ENCODE measurements around the gene FAM180A.
A peak's percentile ranks its signal among the peaks of the same experiment; 100 is the strongest.

The FAM180A gene

DNA sequence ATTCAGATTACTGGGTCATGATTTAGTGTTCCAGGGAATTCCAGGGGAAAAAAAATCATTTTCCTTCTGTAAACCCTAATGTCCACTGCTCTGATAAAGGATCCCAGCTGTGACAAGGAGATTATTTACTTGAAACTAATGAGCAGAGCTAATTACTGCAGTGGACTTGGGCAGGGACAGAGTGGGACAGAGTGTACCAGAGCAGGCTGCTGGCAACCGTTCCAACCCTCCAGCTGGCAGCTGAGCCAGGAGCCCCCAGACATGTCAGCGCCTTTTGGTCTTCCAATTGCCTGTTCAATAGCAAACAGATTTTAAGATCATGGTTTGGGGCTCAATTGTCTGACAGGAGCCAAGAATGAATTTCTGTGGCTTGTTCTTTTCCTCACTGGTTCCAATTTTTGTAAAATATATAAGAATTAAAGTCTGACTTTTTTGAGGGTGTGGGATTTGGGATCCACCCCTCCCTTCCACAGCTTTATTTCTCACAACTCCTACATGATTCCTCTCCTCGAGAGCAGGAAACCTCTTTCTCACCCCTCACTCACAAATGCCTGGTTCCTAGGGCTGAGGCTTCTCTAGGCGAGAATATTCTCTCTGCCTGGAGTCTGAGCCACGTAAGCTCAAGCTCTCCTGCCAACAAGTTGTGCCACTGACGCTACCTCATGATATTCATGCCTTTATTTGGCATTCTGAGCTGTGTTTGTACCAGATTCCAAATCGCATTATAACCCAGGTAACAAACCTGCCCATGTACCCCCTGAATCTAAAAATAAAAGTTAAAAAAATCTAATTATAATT, 20.6 kb upstream of the FAM180A start:
- Histone ChIP-seq H3K27ac (ENCODE audit: low read depth, low read length) (no peak overlapping the region), H3K4me3 (ENCODE audit: low read length) (no peak overlapping the region), H3K9ac (ENCODE audit: low read length) (no peak overlapping the region), H3K36me3 (ENCODE audit: control insufficient read depth, insufficient read depth, low read length) (no peaks in the 10 kb centered on the region), H3K4me1 (ENCODE audit: control insufficient read depth, insufficient read depth, low read length) (no peaks in the 10 kb centered on the region), H3K27me3 (ENCODE audit: control insufficient read depth, insufficient read depth, low read length) (no peaks in the 10 kb centered on the region)

DNA sequence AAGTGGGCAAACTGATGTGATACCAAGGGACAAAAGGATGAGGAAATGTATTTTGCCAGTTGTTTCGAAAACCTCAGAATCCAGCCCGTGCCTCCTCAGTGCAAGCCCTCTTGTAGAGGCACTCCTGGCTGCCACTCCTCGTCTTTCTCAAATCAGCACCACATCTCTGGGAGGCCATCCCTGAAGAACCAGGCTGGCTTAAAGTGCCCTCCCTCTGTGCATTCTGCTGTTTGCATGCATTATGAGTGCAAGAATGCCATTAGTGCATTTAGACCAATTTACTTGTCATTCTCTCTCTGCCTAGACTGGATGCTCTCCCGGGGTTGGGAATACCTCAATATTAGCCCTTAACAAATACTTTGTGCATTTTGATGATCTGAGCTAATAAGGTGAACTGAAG, 19.9 kb upstream of the FAM180A start:
- Histone ChIP-seq H3K4me3 (ENCODE audit: low read length) (no peak overlapping the region), H3K4me1 (ENCODE audit: control insufficient read depth, insufficient read depth, low read length) (no peaks in the 10 kb centered on the region), H3K36me3 (ENCODE audit: control insufficient read depth, insufficient read depth, low read length) (no peaks in the 10 kb centered on the region), H3K27me3 (ENCODE audit: control insufficient read depth, insufficient read depth, low read length) (no peaks in the 10 kb centered on the region), H3K27ac (ENCODE audit: low read depth, low read length) (no peak overlapping the region), H3K9ac (ENCODE audit: low read length) (no peak overlapping the region)

DNA sequence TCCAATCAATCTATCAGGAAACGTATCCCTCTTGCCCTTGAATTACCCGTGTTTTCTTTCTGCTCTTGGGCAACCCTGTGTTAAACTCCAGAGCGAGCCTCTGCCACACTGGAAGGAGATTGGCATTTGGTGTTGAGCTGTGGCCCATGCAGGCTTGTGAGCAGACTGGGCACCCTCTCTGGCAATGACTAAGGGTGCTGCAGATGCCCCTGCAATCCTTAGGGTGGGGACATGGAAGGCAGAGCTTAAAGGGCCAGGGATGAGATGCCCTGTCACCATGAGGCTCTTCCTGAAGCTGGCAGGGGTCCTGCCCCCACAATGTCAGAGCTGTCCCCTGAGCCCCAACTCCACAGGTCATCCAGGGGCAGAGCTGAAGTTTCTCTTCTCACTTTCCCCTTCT, 19.5 kb upstream of the FAM180A start:
- Histone ChIP-seq H3K4me3 (ENCODE audit: low read length) (no peak overlapping the region), H3K27me3 (ENCODE audit: control insufficient read depth, insufficient read depth, low read length) (no peaks in the 10 kb centered on the region), H3K27ac (ENCODE audit: low read depth, low read length) (no peak overlapping the region), H3K36me3 (ENCODE audit: control insufficient read depth, insufficient read depth, low read length) (no peaks in the 10 kb centered on the region), H3K4me1 (ENCODE audit: control insufficient read depth, insufficient read depth, low read length) (no peaks in the 10 kb centered on the region), H3K9ac (ENCODE audit: low read length) (no peak overlapping the region)

DNA sequence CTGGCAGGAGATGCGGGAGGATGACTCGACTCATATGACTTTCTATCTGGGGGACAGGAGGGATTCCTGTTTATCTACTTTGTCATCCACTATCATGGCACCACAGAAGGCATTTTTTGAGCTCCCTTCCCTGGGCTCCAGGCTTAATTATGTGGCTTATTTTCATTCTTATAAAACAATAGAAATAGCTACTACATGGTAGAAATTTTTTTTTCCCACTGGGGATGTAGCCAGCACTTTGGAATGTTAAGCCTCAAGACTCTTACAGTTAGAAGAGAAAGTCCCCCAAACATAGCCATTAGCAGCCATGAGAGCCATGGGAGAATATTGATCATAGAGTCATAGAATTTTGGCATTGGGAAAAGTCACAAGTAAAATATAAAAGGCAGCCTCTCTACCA, 14.6 kb upstream of the FAM180A start:
- Histone ChIP-seq H3K36me3 (ENCODE audit: control insufficient read depth, insufficient read depth, low read length) (no peaks in the 10 kb centered on the region), H3K4me1 (ENCODE audit: control insufficient read depth, insufficient read depth, low read length) (peaks cover 9% of the 10 kb centered on the region), H3K27ac (ENCODE audit: low read depth, low read length) (no peak overlapping the region), H3K4me3 (ENCODE audit: low read length) (no peak overlapping the region), H3K9ac (ENCODE audit: low read length) (no peak overlapping the region), H3K27me3 (ENCODE audit: control insufficient read depth, insufficient read depth, low read length) (no peaks in the 10 kb centered on the region)

DNA sequence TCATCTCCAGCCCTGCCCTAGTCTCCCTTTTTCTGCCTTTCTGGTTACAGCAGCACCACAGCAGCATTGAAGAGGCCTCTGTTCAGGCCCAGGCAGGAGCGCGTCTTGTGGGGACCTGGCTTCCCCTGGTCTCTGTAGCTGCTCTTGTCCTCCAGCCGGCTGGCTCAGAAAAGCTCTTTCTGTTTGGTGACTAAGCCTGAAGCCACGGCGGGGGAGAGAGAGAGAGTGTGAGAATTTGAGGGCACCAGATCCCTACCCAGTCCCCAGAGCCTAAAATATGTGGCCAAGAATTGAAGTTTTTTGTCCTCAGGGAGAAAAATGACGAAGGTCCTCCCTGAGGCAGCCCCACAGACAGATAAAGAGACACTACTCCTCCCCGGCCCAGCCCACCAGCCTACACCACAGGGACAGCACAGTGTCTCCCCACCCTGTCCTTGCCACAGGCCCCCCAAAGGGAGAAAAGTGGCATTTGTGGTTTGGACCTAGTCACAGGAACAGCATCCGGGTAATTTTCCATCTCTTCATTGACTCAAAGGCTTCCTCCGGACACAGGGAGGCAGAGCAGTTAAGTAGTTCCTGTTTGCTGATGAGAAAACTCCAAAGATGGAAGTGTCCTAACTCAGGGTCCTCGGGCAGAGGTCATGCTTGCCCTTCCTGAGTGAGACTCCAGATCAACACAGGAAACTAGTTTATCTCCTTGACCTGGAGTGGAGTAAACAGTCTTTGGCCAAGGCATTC, 13.3 kb upstream of the FAM180A start:
- Histone ChIP-seq H3K27me3 (ENCODE audit: control insufficient read depth, insufficient read depth, low read length) (no peaks in the 10 kb centered on the region), H3K4me3 (ENCODE audit: low read length) (no peak overlapping the region), H3K9ac (ENCODE audit: low read length) (no peak overlapping the region), H3K27ac (ENCODE audit: low read depth, low read length) (no peak overlapping the region), H3K4me1 (ENCODE audit: control insufficient read depth, insufficient read depth, low read length) (peaks cover 9% of the 10 kb centered on the region), H3K36me3 (ENCODE audit: control insufficient read depth, insufficient read depth, low read length) (no peaks in the 10 kb centered on the region)

DNA sequence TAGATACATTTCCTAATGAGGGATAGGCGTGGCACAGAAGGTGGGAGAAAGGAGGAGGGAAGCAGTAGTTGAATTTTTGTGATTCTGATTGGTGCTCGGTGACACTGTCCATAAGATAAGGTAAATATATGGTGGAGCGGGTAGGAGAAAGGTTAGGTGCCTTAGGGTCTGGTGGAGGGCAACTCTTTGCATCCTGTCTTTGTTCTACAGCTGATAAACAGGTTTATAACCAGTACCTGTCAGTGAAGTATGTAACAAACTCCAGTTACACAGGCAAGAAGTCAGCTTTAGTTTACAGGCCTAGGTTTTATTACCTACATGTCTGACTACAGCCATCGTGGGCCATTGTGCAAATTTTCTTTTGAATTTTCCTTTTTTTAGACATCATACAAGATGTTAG, 10.9 kb upstream of the FAM180A start:
- Histone ChIP-seq H3K27ac (ENCODE audit: low read depth, low read length) (no peak overlapping the region), H3K4me3 (ENCODE audit: low read length) (no peak overlapping the region), H3K36me3 (ENCODE audit: control insufficient read depth, insufficient read depth, low read length) (no peaks in the 10 kb centered on the region), H3K9ac (ENCODE audit: low read length) (no peak overlapping the region), H3K27me3 (ENCODE audit: control insufficient read depth, insufficient read depth, low read length) (no peaks in the 10 kb centered on the region), H3K4me1 (ENCODE audit: control insufficient read depth, insufficient read depth, low read length) (peaks cover 19% of the 10 kb centered on the region)

DNA sequence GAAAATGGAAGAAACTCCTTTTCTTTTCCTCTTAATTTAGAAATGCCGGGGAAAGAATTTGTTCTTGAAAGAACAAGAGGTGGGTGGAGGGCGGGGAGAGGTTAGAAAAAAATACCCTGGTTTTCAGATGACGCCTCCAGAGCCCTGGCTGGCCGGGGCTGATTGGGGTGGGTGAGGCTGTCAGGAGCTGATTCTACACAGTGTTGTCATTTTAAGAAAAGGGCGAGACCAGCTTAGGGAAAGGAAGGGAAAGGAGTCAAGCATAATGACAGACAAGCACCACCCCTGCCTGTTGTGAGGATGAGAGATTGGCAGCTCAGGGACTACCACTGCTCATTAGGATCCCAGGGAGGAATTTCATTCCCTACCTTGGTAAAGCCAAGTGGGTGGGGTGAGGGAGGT, 9.9 kb upstream of the FAM180A start:
- peaks cover 19% of the 10 kb centered on the region for H3K4me1 ChIP-seq (ENCODE audit: control insufficient read depth, insufficient read depth, low read length)
- peak overlapping the region; percentile 5 for H3K4me3 ChIP-seq (ENCODE audit: low read length)
- peak overlapping the region; percentile 59 for H3K27ac ChIP-seq (ENCODE audit: low read depth, low read length)
- H3K36me3 ChIP-seq (ENCODE audit: control insufficient read depth, insufficient read depth, low read length), result no peaks in the 10 kb centered on the region
- H3K27me3 ChIP-seq (ENCODE audit: control insufficient read depth, insufficient read depth, low read length), result no peaks in the 10 kb centered on the region
- H3K9ac ChIP-seq (ENCODE audit: low read length), result no peak overlapping the region

DNA sequence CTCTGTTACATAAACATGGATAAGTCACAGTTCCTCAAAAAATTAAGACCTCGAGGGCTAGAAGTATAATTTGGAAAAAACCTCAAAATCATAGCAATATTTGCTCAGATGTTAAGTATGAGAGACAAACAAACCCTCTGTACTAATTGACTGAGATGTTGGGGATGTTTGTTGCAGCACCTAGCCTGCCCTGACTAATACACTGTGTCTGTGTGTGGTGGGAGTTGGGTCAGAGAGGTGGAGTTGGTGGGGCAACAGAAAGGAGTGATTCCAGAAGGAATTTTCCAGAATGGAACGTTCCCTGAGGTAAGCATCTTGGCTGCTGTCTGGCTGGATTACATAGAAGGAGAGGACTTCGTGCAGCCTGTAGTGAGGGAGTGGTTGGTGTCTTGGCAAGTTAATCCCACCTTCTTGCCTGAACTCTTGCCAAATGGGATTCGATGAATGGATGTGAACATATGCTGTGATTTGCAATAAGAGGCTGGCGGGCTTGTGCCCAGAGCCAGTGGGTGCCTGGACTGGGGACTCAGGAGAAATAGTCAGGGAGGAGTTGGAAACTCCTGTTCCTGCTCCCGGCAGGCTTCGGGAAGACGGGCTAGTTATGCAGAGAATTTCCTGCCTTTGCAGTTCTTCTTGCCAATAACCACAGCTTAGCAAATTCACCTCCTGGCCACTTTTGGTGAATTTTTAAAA, 9.3 kb upstream of the FAM180A start:
- H3K4me1 ChIP-seq (ENCODE audit: control insufficient read depth, insufficient read depth, low read length), result peaks cover 19% of the 10 kb centered on the region
- peak overlapping the region; percentile 54 for H3K27ac ChIP-seq (ENCODE audit: low read depth, low read length)
- H3K27me3 ChIP-seq (ENCODE audit: control insufficient read depth, insufficient read depth, low read length), result no peaks in the 10 kb centered on the region
- H3K4me3 ChIP-seq (ENCODE audit: low read length), result no peak overlapping the region
- H3K9ac ChIP-seq (ENCODE audit: low read length), result no peak overlapping the region
- no peaks in the 10 kb centered on the region for H3K36me3 ChIP-seq (ENCODE audit: control insufficient read depth, insufficient read depth, low read length)

DNA sequence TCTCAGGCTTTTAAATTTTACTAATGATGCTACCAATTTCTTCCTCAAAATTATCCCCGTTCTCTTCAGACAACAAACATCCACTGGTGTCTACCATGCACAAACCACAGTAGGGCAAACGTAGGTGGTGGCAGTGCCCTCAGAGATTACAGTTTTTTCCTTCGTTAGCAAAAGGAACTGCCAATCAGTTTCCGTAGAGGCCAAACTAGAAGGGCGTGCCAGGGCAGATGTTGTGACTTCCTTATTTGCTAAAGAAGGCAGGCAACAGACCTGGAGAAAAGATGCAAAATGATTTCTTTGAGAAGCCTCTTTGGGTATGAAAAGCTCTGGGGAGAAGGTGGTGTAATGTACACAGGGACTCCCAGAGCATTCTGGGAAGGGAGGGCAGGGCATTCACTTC, 7.6 kb upstream of the FAM180A start:
- Histone ChIP-seq H3K9ac (ENCODE audit: low read length) (no peak overlapping the region), H3K4me1 (ENCODE audit: control insufficient read depth, insufficient read depth, low read length) (peaks cover 19% of the 10 kb centered on the region), H3K4me3 (ENCODE audit: low read length) (no peak overlapping the region), H3K27me3 (ENCODE audit: control insufficient read depth, insufficient read depth, low read length) (no peaks in the 10 kb centered on the region), H3K36me3 (ENCODE audit: control insufficient read depth, insufficient read depth, low read length) (no peaks in the 10 kb centered on the region), H3K27ac (ENCODE audit: low read depth, low read length) (no peak overlapping the region)

DNA sequence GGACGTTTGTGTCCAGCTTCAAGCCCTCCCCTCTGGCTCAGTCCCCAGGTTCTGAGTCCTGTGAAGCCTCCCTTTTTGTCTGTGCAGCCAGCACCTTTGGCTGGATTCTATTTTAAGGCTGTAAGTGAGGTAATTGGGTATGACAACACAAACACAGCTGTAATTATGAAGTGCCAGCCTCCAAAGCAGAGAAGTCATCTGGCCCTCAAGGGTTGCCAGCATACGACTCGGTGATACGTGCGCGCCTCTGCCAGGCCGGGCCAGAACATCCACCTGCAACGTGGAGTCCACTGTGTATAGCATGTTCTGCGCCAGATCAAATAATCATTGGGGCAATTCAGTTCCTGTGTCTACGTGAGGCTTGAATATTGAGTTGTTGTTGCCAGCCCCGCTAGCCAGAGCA, 6.7 kb upstream of the FAM180A start:
- Histone ChIP-seq H3K4me1 (ENCODE audit: control insufficient read depth, insufficient read depth, low read length) (peaks cover 19% of the 10 kb centered on the region), H3K27me3 (ENCODE audit: control insufficient read depth, insufficient read depth, low read length) (no peaks in the 10 kb centered on the region), H3K9ac (ENCODE audit: low read length) (no peak overlapping the region), H3K4me3 (ENCODE audit: low read length) (no peak overlapping the region), H3K27ac (ENCODE audit: low read depth, low read length) (peak overlapping the region; percentile 60), H3K36me3 (ENCODE audit: control insufficient read depth, insufficient read depth, low read length) (no peaks in the 10 kb centered on the region)

DNA sequence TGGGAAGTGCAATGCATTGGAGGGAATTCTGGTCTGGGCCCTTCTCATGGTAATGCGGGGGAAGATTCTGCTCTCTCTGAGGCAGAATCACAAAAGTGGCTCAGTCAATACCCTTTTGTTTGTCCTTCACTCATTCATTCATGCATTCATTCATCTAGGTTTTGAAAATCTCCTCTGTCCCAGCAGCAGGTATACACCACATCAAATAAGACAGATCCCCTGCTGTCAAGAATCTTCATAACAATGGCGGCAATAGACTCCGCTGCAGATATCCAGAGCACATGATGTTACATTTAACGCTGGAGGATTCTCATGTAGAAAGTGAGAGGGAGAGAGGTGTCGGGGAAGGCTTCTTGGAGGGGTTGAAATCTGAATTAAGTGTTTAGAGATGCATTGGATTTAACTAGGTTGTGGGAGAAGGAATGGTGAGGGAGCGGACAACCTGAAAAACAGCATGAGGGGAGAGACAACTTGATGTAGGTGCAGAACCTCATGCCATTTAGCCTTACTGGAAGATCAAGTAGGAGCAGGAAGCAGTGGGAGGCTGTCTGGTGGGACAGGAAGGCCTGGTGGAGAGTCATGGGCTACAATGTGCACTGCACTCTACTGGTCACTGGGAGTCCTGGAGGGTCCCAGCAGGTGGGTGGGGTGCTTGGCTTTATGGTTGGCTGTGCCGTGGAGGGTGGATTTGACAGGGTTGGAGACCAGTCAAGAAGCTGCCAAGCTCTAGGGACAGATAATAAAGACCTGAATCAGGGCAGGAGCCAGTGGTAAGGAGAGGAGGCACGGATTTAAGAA, 5.2 kb upstream of the FAM180A start:
- peaks cover 17% of the 10 kb centered on the region for H3K4me1 ChIP-seq (ENCODE audit: control insufficient read depth, insufficient read depth, low read length)
- H3K27ac ChIP-seq (ENCODE audit: low read depth, low read length), result no peak overlapping the region
- H3K9ac ChIP-seq (ENCODE audit: low read length), result no peak overlapping the region

DNA sequence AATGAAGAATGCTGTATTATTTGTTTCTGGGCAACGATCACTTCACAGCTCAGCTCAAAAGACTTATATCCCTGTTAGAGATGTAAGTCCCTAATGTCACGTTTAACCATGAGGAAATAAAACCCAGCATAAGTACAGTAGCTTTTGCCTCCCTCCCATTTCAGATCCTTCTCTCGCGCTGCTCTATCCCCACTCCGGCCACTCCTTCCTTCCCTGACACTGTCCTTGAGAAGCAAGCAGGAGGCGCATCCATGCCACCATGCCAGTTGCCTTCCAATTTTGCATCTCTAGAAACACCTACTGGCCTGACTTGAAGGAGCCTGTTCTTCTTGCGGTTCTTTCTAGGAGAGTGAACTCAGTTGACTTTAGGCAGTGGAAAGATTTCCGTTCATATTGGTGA, 1.2 kb downstream of the FAM180A start:
- Histone ChIP-seq H3K4me1 (ENCODE audit: control insufficient read depth, insufficient read depth, low read length) (peaks cover 9% of the 10 kb centered on the region), H3K27me3 (ENCODE audit: control insufficient read depth, insufficient read depth, low read length) (no peaks in the 10 kb centered on the region), H3K4me3 (ENCODE audit: low read length) (no peak overlapping the region), H3K9ac (ENCODE audit: low read length) (no peak overlapping the region), H3K27ac (ENCODE audit: low read depth, low read length) (no peak overlapping the region), H3K36me3 (ENCODE audit: control insufficient read depth, insufficient read depth, low read length) (no peaks in the 10 kb centered on the region)

More for the DNA sequence above, 5.2 kb upstream of the FAM180A start:
- no peaks in the 10 kb centered on the region for H3K27me3 ChIP-seq (ENCODE audit: control insufficient read depth, insufficient read depth, low read length)
- H3K36me3 ChIP-seq (ENCODE audit: control insufficient read depth, insufficient read depth, low read length), result no peaks in the 10 kb centered on the region
- H3K4me3 ChIP-seq (ENCODE audit: low read length), result no peak overlapping the region
